ENCODE results near the gene AAGAB. TPM values are rescaled to one million over a fixed set of nuclear protein-coding genes. Genes with fewer than 3 reads are reported as not detected.
A peak's percentile ranks its signal among the peaks of the same experiment; 100 is the strongest.

The AAGAB gene
- total RNA-seq, 2 experiments from 2014 or later: 14.2 to 15.6 TPM

- ATAC-seq (ENCODE audit: poor library complexity): no peak
- POLR2A ChIA-PET: no interaction called here
These were observed 9.4 kb downstream of the AAGAB start for GRCh38 chr15:67244971-67245478.

GRCh38 chr15:67242708-67243111, 11.8 kb downstream of the AAGAB start:
- Mint-ChIP-seq H3K4me3 (peak overlapping the region; percentile 34), H3K36me3 (ENCODE audit: low read depth) (peaks cover 32% of the 10 kb centered on the region), H3K4me1 (ENCODE audit: low read depth) (peaks cover 56% of the 10 kb centered on the region), H3K27ac (peak overlapping the region; percentile 52), H3K27me3 (no peaks in the 10 kb centered on the region), H3K9me3 (peaks cover 4% of the 10 kb centered on the region)
- DNase-seq (peak in 1 of 14 experiments; percentile 22), ATAC-seq (ENCODE audit: poor library complexity) (no peak)
- Histone ChIP-seq H3K4me1 (ENCODE audit: insufficient read depth, low read length) (peaks cover 28% of the 10 kb centered on the region), H3K9me3 (ENCODE audit: control insufficient read depth in 1 of 2, insufficient read depth in 1 of 2, low read length in 2 of 2) (peaks cover 0 to 6% of the 10 kb centered on the region in 2 experiments), H3K27me3 (ENCODE audit: control insufficient read depth in 1 of 2, insufficient read depth in 2 of 2, low read length in 2 of 2) (no peaks in the 10 kb centered on the region), H3K27ac (ENCODE audit: low read depth in 1 of 2, low read length in 2 of 2) (no peak overlapping the region), H3K4me3 (ENCODE audit: low read length) (no peak overlapping the region), H3K36me3 (ENCODE audit: insufficient read depth, low read length) (peaks cover 11% of the 10 kb centered on the region)
- POLR2A ChIA-PET: no interaction called here
- TF ChIP-seq CTCF (IDR thresholded peaks at IDR 0.05): no peak
- CTCF ChIA-PET: interaction anchor here (0.6 kb wide), 2 partner anchors 45 to 176 kb away, joined by 3 to 4 read pairs; no protein-coding TSS in a partner anchor
- intact Hi-C loops (cut with DNase I, micrococcal nuclease): loop anchor here (5.0 to 10.0 kb wide), 2 partner anchors 295 to 592 kb away; no protein-coding TSS in a partner anchor

More at GRCh38 chr15:67244971-67245478, 9.4 kb downstream of the AAGAB start:
- peaks cover 0 to 6% of the 10 kb centered on the region in 2 experiments for H3K9me3 ChIP-seq (ENCODE audit: control insufficient read depth in 1 of 2, insufficient read depth in 1 of 2, low read length in 2 of 2)
- no peaks in the 10 kb centered on the region for H3K27me3 Mint-ChIP-seq
- TF ChIP-seq CTCF (IDR thresholded peaks at IDR 0.05): no peak
- no peak overlapping the region for H3K4me3 ChIP-seq (ENCODE audit: low read length)
- no peaks in the 10 kb centered on the region for H3K27me3 ChIP-seq (ENCODE audit: control insufficient read depth in 1 of 2, insufficient read depth in 2 of 2, low read length in 2 of 2)
- DNase-seq: no peak
- H3K4me3 Mint-ChIP-seq: no peak overlapping the region
- H3K4me1 ChIP-seq (ENCODE audit: insufficient read depth, low read length): peaks cover 24% of the 10 kb centered on the region
- H3K36me3 Mint-ChIP-seq (ENCODE audit: low read depth): peaks cover 42% of the 10 kb centered on the region
- no peak overlapping the region for H3K27ac ChIP-seq (ENCODE audit: low read depth in 1 of 2, low read length in 2 of 2)
- peaks cover 11% of the 10 kb centered on the region for H3K36me3 ChIP-seq (ENCODE audit: insufficient read depth, low read length)
- H3K27ac Mint-ChIP-seq: no peak overlapping the region
- H3K4me1 Mint-ChIP-seq (ENCODE audit: low read depth): peaks cover 61% of the 10 kb centered on the region
- CTCF ChIA-PET: no interaction called here
- intact Hi-C loops (cut with DNase I, micrococcal nuclease): loop anchor here (5.0 to 10.0 kb wide), 2 partner anchors 298 to 590 kb away; no protein-coding TSS in a partner anchor
- peaks cover 4% of the 10 kb centered on the region for H3K9me3 Mint-ChIP-seq

- peaks cover 63% of the 10 kb centered on the region for H3K4me1 Mint-ChIP-seq (ENCODE audit: low read depth)
- H3K9me3 Mint-ChIP-seq: no peaks in the 10 kb centered on the region
- TF ChIP-seq CTCF (IDR thresholded peaks at IDR 0.05): no peak
- H3K9me3 ChIP-seq (ENCODE audit: control insufficient read depth in 1 of 2, insufficient read depth in 1 of 2, low read length in 2 of 2): no peaks in the 10 kb centered on the region
- no peaks in the 10 kb centered on the region for H3K27me3 Mint-ChIP-seq
- H3K4me3 ChIP-seq (ENCODE audit: low read length): peak overlapping the region; percentile 27
- intact Hi-C loops (cut with DNase I, micrococcal nuclease): loop anchor here (2.0 to 10.0 kb wide), 4 partner anchors 14 to 594 kb away; partner anchors contain the start of genes AAGAB (in 1 of the 2) and IQCH (in 1 of the 2)
- ATAC-seq (ENCODE audit: poor library complexity) (peak; percentile 30), DNase-seq (peak in 3 of 14 experiments; percentile 27 to 58 (median 31))
- H3K27ac ChIP-seq (ENCODE audit: low read depth in 1 of 2, low read length in 2 of 2): peak overlapping the region in 1 of 2 donors; percentile 63
- ChIA-PET POLR2A (interaction anchor here (0.8 to 1.5 kb wide), 4 partner anchors 13 to 176 kb away, joined by 3 to 13 read pairs (median 4); partner anchors contain the start of genes AAGAB, IQCH and SMAD3), CTCF (interaction anchor here (0.9 to 3.0 kb wide), 5 partner anchors 12 to 293 kb away, joined by 3 to 12 read pairs (median 4); partner anchors contain the start of genes AAGAB and IQCH)
- H3K4me3 Mint-ChIP-seq: peak overlapping the region; percentile 8
- H3K27ac Mint-ChIP-seq: peak overlapping the region; percentile 66
- no peaks in the 10 kb centered on the region for H3K27me3 ChIP-seq (ENCODE audit: control insufficient read depth in 1 of 2, insufficient read depth in 2 of 2, low read length in 2 of 2)
- H3K4me1 ChIP-seq (ENCODE audit: insufficient read depth, low read length): peaks cover 28% of the 10 kb centered on the region
- peaks cover 10% of the 10 kb centered on the region for H3K36me3 ChIP-seq (ENCODE audit: insufficient read depth, low read length)
- peaks cover 24% of the 10 kb centered on the region for H3K36me3 Mint-ChIP-seq (ENCODE audit: low read depth)
These were observed 13.2 kb downstream of the AAGAB start for GRCh38 chr15:67241132-67241855.

All from CD4-positive, alpha-beta T cell (primary cell).